Sigmoid colon (tissue), 7 donors: Measurements from ENCODE around the gene GIMAP8. TPM values are rescaled to one million over a fixed set of nuclear protein-coding genes. Genes with fewer than 3 reads are reported as not detected.

Experiments
- DNase-seq: peaks from one replicate; pipeline ENCODE4 v3.0.0-alpha.2; 2019
- H3K27ac ChIP-seq, 4 donors: fragments of 200-600 bp; sonication (generic); one replicate each; pipeline ENCODE4 v1.5.1; 2016 to 2019; ENCODE audit warnings: mild to moderate bottlenecking in 1 of 4
- H3K27me3 ChIP-seq, 3 donors: fragments of 200-600 bp; sonication (generic); one replicate each; pipeline ENCODE4 v1.5.1; 2019; ENCODE audit warnings: mild to moderate bottlenecking in 1 of 3
- H3K36me3 ChIP-seq, 4 donors: fragments of 200-600 bp; sonication (generic); one replicate each; pipeline ENCODE4 v1.5.1; 2016 to 2019
- H3K4me1 ChIP-seq, 4 donors: fragments of 200-600 bp; sonication (generic); one replicate each; pipeline ENCODE4 v1.5.1; 2017 to 2019
- H3K4me3 ChIP-seq, 4 donors: fragments of 200-600 bp; sonication (generic); one replicate each; pipeline ENCODE4 v1.5.1; 2017 to 2019; ENCODE audit warnings: mild to moderate bottlenecking in 2 of 4, moderate library complexity in 1 of 4
- H3K9me3 ChIP-seq, 4 donors: fragments of 200-600 bp in 3 of 4; sonication (generic) in 3 of 4; one replicate each; pipeline versions ENCODE4 v1.5.1 to v1.6.1; 2013 to 2019
- CTCF ChIP-seq, 4 experiments: fragments of 450-650 bp in 3 of 4; fragments of 200-600 bp in 1 of 4; IDR thresholded peaks; one replicate each; pipeline ENCODE4 v1.5.1; 2016 to 2019; ENCODE audit warnings: antibody characterized with exemption in 4 of 4, mild to moderate bottlenecking in 3 of 4, moderate library complexity in 2 of 4
- EP300 ChIP-seq, 4 donors: sonication (generic); formaldehyde crosslinking; IDR thresholded peaks; one replicate each; pipeline ENCODE4 v1.6.1; 2017; ENCODE audit warnings: antibody characterized with exemption in 4 of 4
- POLR2A ChIP-seq, 2 donors: fragments of 450-650 bp; IDR thresholded peaks; one replicate each; pipeline ENCODE4 v1.6.1; 2016; ENCODE audit warnings: antibody characterized with exemption in 2 of 2, mild to moderate bottlenecking in 2 of 2, moderate library complexity in 2 of 2
- POLR2AphosphoS5 ChIP-seq, 4 donors: sonication (generic); formaldehyde crosslinking; IDR thresholded peaks; one replicate each; pipeline ENCODE4 v1.6.1; 2017; ENCODE audit warnings: antibody characterized with exemption in 4 of 4
- WGBS, 2 donors: extraction: QIAGEN DNeasy Blood & Tissue Kit; methylation state at CpG; one replicate each; pipeline ENCODE4 v1.1.7; 2013; 5-methylcytosine and 5-hydroxymethylcytosine counted together
- intact Hi-C: fragments of 100-400 bp; cut with DNase I; formaldehyde crosslinking; loops from one replicate; pipeline ENCODE4 v1.15.1; 2023
- polyA plus RNA-seq, 3 donors: library from polyadenylated mRNA; stranded (reverse); fragments of 200-250 nt; gene quantifications; one replicate each; pipeline ENCODE4 v1.2.3, GENCODE V29; 2013
- total RNA-seq, 4 donors: library from RNA; depleted of rRNA; stranded (reverse); fragments of >200 nt; gene quantifications; one replicate each; pipeline ENCODE4 v1.1.0, GENCODE V29; 2016
- donor health status: healthy with polysubstance abuse.
- donor health status: Bipolar disorder and iron deficiency.
- donor health status: healthy.

The GIMAP8 gene
- total and polyA plus RNA-seq, 7 donors, result 2.4 to 10.7 (median 7.1) TPM

GRCh38 chr7:150405584-150406311, 44.7 kb upstream of the GIMAP8 start:
- no peak for DNase-seq
- Histone ChIP-seq H3K27ac (peak overlapping the region; percentile 95 to 99 (median 96)), H3K27me3 (no peaks in the 10 kb centered on the region), H3K4me1 (peaks cover 0 to 36% (median 32%) of the 10 kb centered on the region in 4 donors), H3K9me3 (no peaks in the 10 kb centered on the region), H3K36me3 (peaks cover 0 to 23% (median 2%) of the 10 kb centered on the region in 4 donors), H3K4me3 (peak overlapping the region; percentile 68 to 74 (median 74))
- intact Hi-C loops, result loop anchor here (5.0 to 10.0 kb wide), 5 partner anchors 38 to 1258 kb away; partner anchors contain the start of genes ATP6V0E2, REPIN1, ZNF398 and ZNF467
- TF ChIP-seq CTCF (IDR thresholded peaks at IDR 0.05) (no peak), POLR2AphosphoS5 (IDR thresholded peaks at IDR 0.05) (no peak), POLR2A (IDR thresholded peaks at IDR 0.05) (no peak)
- 3 to 5% methylated on average over 35 of the region's 35 CpGs for WGBS, 2 donors

GRCh38 chr7:150406312-150406566, 44.2 kb upstream of the GIMAP8 start:
- H3K36me3 ChIP-seq, result peaks cover 0 to 28% (median 3%) of the 10 kb centered on the region in 4 donors
- TF ChIP-seq POLR2A (IDR thresholded peaks at IDR 0.05), result no peak
- TF ChIP-seq CTCF (IDR thresholded peaks at IDR 0.05), result no peak
- no peak for TF ChIP-seq POLR2AphosphoS5 (IDR thresholded peaks at IDR 0.05)
- TF ChIP-seq EP300 (IDR thresholded peaks at IDR 0.05), result no peak
- DNase-seq, result no peak
- no peaks in the 10 kb centered on the region for H3K27me3 ChIP-seq
- intact Hi-C loops, result loop anchor here (5.0 to 10.0 kb wide), 5 partner anchors 39 to 1259 kb away; partner anchors contain the start of genes ATP6V0E2, REPIN1, ZNF398 and ZNF467
- peak overlapping the region; percentile 95 to 99 (median 96) for H3K27ac ChIP-seq
- WGBS, 2 donors, result 3 to 10% methylated on average over 2 of the region's 2 CpGs
- no peaks in the 10 kb centered on the region for H3K9me3 ChIP-seq
- H3K4me1 ChIP-seq, result peaks cover 0 to 36% (median 32%) of the 10 kb centered on the region in 4 donors
- H3K4me3 ChIP-seq, result peak overlapping the region; percentile 68 to 74 (median 74)

DNA sequence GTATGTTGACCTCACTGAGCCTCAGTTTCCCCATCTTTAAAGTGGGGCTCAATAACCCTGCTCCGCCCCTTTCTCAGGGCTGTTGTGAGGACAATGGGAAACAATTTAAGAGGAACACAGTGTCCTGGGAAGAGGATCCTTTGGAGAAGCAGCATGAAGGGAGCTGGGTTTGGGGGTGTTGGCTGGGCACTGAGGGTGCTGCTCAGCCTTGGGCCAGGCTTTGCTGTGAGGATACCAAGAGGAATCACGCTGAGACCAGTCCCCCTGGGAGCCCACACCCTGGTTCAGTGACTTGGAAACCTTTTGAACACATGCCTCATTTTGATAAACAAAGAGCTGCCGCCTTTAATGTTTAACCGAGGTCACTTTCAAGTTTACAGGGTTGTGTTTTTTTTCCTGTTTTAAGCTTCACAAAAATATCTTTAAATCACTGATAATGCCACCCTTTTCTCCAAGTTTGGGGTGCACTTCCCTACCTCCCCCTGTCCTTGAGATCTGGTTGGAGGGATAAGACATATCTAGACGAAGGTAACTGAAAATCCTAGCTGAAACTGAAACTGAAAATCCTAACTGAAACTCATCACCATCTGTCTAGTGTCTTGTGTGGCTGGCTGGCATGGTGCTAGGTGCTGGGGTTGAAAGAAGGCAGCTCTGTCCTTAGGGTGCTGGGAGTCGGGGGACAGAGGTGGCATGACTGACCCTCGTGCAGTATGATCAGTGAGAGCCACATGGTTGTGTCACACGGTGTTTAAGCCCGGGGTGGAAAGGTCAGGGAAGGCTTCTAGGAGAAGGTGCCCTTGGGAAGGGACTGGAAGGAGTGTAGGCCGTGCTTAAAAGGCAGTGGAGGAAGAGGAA, 43.6 kb upstream of the GIMAP8 start:
- Histone ChIP-seq H3K9me3 (no peaks in the 10 kb centered on the region), H3K27ac (peak overlapping the region; percentile 95 to 99 (median 96)), H3K27me3 (no peaks in the 10 kb centered on the region), H3K4me1 (peaks cover 0 to 36% (median 32%) of the 10 kb centered on the region in 4 donors), H3K4me3 (peak overlapping the region; percentile 68 to 74 (median 74)), H3K36me3 (peaks cover 0 to 31% (median 5%) of the 10 kb centered on the region in 4 donors)
- intact Hi-C loops, result loop anchor here (5.0 to 10.0 kb wide), 5 partner anchors 39 to 1259 kb away; partner anchors contain the start of genes ATP6V0E2, REPIN1, ZNF398 and ZNF467
- 10 to 28% methylated on average over 10 of the region's 10 CpGs for WGBS, 2 donors
- DNase-seq, result peak; percentile 75
- TF ChIP-seq POLR2AphosphoS5 (IDR thresholded peaks at IDR 0.05) (peak in 3 of 4 donors; percentile 32 to 73 (median 70)), CTCF (IDR thresholded peaks at IDR 0.05) (no peak)

GRCh38 chr7:150407588-150408392, 42.6 kb upstream of the GIMAP8 start:
- intact Hi-C loops, result loop anchor here (5.0 to 10.0 kb wide), 5 partner anchors 40 to 1260 kb away; partner anchors contain the start of genes ATP6V0E2, REPIN1, ZNF398 and ZNF467
- peaks cover 0 to 31% (median 5%) of the 10 kb centered on the region in 4 donors for H3K36me3 ChIP-seq
- TF ChIP-seq POLR2A (IDR thresholded peaks at IDR 0.05) (no peak), CTCF (IDR thresholded peaks at IDR 0.05) (no peak), EP300 (IDR thresholded peaks at IDR 0.05) (no peak), POLR2AphosphoS5 (IDR thresholded peaks at IDR 0.05) (no peak)
- no peaks in the 10 kb centered on the region for H3K27me3 ChIP-seq
- no peaks in the 10 kb centered on the region for H3K9me3 ChIP-seq
- peak overlapping the region; percentile 95 to 99 (median 96) for H3K27ac ChIP-seq
- peaks cover 0 to 36% (median 32%) of the 10 kb centered on the region in 4 donors for H3K4me1 ChIP-seq
- H3K4me3 ChIP-seq, result no peak overlapping the region
- 93% methylated on average over 91 of the region's 91 CpGs for WGBS, 2 donors
- DNase-seq, result peak; percentile 63
